ENCODE results near the gene HIRA. TPM values are rescaled to one million over a fixed set of nuclear protein-coding genes. Genes with fewer than 3 reads are reported as not detected.

Gene HIRA
- total and polyA plus RNA-seq, 2 of the 8 experiments (the other 6 are each of a cell fraction or from before 2014, with no cell fraction given) = 34.9 to 67.2 TPM

DNA sequence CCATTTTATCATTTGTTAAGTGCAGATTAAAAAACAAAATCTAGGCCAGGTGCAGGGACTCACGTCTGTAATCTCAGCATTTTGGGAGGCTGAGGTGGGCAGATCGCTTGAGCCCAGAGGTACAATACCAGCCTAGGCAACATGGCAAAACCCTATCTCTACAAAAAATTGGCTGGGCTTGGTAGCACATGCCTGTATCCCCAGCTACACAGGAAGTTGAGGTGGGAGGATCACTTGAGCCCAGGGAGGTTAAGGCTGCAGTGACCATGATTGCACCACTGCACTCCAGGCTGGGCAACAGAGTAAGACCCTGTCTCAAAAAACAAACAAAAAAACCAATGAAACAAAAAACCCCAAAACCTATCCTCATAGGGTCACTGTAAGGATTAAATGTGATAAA, 32.9 kb downstream of the HIRA start:
- Histone ChIP-seq H3K9ac (replicated peaks in 1 of 4; ENCODE audit: extremely low read depth in 1 of 4, low read depth in 3 of 4, low read length in 3 of 4) (no peak overlapping the region), H3K56ac (replicated peaks; ENCODE audit: insufficient read length, low read depth, low read length) (no peak overlapping the region), H4K5ac (ENCODE audit: insufficient read length, low read depth, low read length) (no peak overlapping the region), H2BK120ac (replicated peaks; ENCODE audit: low read depth, low read length) (no peak overlapping the region), H3K14ac (ENCODE audit: insufficient read length) (no peak overlapping the region), H2BK12ac (ENCODE audit: low read depth, low read length) (no peak overlapping the region), H3K9me3 (ENCODE audit: insufficient read depth in 2 of 2, low read depth in 1 of 2, low read length in 1 of 2) (no peaks in the 10 kb centered on the region), H2BK20ac (ENCODE audit: low read length) (no peak overlapping the region), H3K4me2 (ENCODE audit: insufficient read depth in 1 of 2, low read depth in 2 of 2, low read length in 2 of 2) (no peak overlapping the region), H3K79me2 (ENCODE audit: control insufficient read depth in 1 of 2, insufficient read depth in 2 of 2, low read length in 2 of 2) (no peaks in the 10 kb centered on the region), H3K79me1 (ENCODE audit: low read depth, low read length) (no peaks in the 10 kb centered on the region), H3K18ac (ENCODE audit: extremely low read depth, low read length) (no peak overlapping the region), H2BK15ac (ENCODE audit: low read length) (no peak overlapping the region), H3K4me1 (replicated peaks in 1 of 4; ENCODE audit: control insufficient read depth in 3 of 4, insufficient read depth in 4 of 4, low read length in 3 of 4) (no peaks in the 10 kb centered on the region), H3K27ac (ENCODE audit: low read depth, low read length) (no peak overlapping the region), H2BK5ac (ENCODE audit: low read depth, low read length) (no peak overlapping the region), H3K23ac (ENCODE audit: insufficient read length) (no peak overlapping the region), H2AFZ (ENCODE audit: low read length) (no peak overlapping the region), H3K4me3 (ENCODE audit: extremely low read depth in 1 of 4, insufficient read depth in 2 of 4, low read depth in 3 of 4, low read length in 4 of 4) (no peak overlapping the region), H4K8ac (ENCODE audit: extremely low read depth, insufficient read depth, low read length) (no peak overlapping the region), H4K91ac (replicated peaks; ENCODE audit: insufficient read length, low read length) (no peak overlapping the region), H4K20me1 (replicated peaks in 1 of 2; ENCODE audit: control insufficient read depth in 1 of 2, insufficient read depth in 2 of 2, low read length in 2 of 2) (peaks cover 2 to 5% of the 10 kb centered on the region in 2 experiments), H3K4ac (replicated peaks; ENCODE audit: insufficient read length, low read depth, low read length) (no peak overlapping the region), H3K23me2 (ENCODE audit: low read depth, low read length) (no peaks in the 10 kb centered on the region), H3K36me3 (ENCODE audit: control insufficient read depth in 2 of 4, insufficient read depth in 4 of 4, low read length in 3 of 4) (peaks cover 17 to 42% (median 34%) of the 10 kb centered on the region in 4 experiments), H2AK5ac (ENCODE audit: low read depth, low read length) (no peak overlapping the region), H3K27me3 (replicated peaks in 1 of 4; ENCODE audit: control insufficient read depth in 3 of 4, extremely low read depth in 1 of 4, insufficient read depth in 3 of 4, low read length in 3 of 4) (no peaks in the 10 kb centered on the region)
- ChIA-PET CTCF (ENCODE audit: partially characterized antibody) (interaction anchor here (0.6 to 0.7 kb wide), 2 partner anchors 76 to 1960 kb away, joined by 3 read pairs; no protein-coding TSS in a partner anchor), POLR2A (ENCODE audit: partially characterized antibody) (no interaction called here)
- DNase-seq (ENCODE audit: low read depth in 1 of 2, low spot score in 2 of 2) (no peak), FAIRE-seq (no peak)
- TF ChIP-seq SP4 (IDR thresholded peaks at IDR 0.05; ENCODE audit: low read length) (no peak), EZH2 (IDR thresholded peaks at IDR 0.05; ENCODE audit: low read depth, low read length, severe bottlenecking) (no peak), CBX8 (IDR thresholded peaks at IDR 0.05; ENCODE audit: borderline replicate concordance, low read depth, low read length) (no peak)
- TF ChIP-seq, protein P1, sequence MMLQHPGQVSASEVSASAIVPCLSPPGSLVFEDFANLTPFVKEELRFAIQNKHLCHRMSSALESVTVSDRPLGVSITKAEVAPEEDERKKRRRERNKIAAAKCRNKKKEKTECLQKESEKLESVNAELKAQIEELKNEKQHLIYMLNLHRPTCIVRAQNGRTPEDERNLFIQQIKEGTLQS (IDR thresholded peaks at IDR 0.05; ENCODE audit: insufficient read depth, low read depth, low read length) = no peak
- TF ChIP-seq, protein P2, sequence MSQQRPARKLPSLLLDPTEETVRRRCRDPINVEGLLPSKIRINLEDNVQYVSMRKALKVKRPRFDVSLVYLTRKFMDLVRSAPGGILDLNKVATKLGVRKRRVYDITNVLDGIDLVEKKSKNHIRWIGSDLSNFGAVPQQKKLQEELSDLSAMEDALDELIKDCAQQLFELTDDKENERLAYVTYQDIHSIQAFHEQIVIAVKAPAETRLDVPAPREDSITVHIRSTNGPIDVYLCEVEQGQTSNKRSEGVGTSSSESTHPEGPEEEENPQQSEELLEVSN (IDR thresholded peaks at IDR 0.05) = no peak
- 82% methylated on average over 2 of the region's 2 CpGs; no CpG with 5 or more reads in 1 of the 2 experiments for WGBS, 2 experiments (ENCODE audit: extremely low coverage in 1 of 2, insufficient coverage in 1 of 2, insufficient read length in 1 of 2, insufficient replicate concordance in 2 of 2, low coverage in 1 of 2, low lambda C conversion rate in 2 of 2, missing lambda C conversion rate in 1 of 2)
